Endothelial cell of umbilical vein (primary cell): ENCODE results near the gene KCNE2. TPM values are rescaled to one million over a fixed set of nuclear protein-coding genes. Genes with fewer than 3 reads are reported as not detected.

ENCODE experiments used
- BruUV-seq: library from RNA; stranded (reverse); fragments of 400-500 nt; replicated peaks from 2 replicates; lab custom pipeline; 2021; lab: Mats Ljungman, UMichigan
- CTCF ChIA-PET: fragments of 300-600, 350-600 bp; sonication (Branson Sonifier 250); formaldehyde crosslinking; loops from one replicate; lab custom pipeline; 2021; ENCODE audit warnings: antibody characterized with exemption, inconsistent platforms; lab: Charles Lee
- POLR2A ChIA-PET: fragments of 300-600, 350-600 bp; sonication (Branson Sonifier 250); formaldehyde crosslinking; loops from one replicate; lab custom pipeline; 2021; ENCODE audit warnings: antibody characterized with exemption, inconsistent platforms; lab: Charles Lee
- DNase-seq: peaks from one replicate; pipeline ENCODE4 v3.0.0-alpha.2; 2011; ENCODE audit warnings: low read depth, low spot score
- FAIRE-seq: peaks from 2 replicates; lab custom pipeline; 2011; peaks lifted over from hg19 to GRCh38; lab: Jason Lieb, UNC
- H2AFZ ChIP-seq: 2 replicates; pipeline ENCODE4 v1.6.0; 2012; ENCODE audit warnings: low read depth, low read length, control low read depth, inconsistent platforms
- H3K27ac ChIP-seq: 2 replicates; pipeline ENCODE4 v1.5.1; 2011; ENCODE audit warnings: low read depth, mild to moderate bottlenecking, control low read depth, low read length, moderate library complexity; ENCODE audit not compliant: insufficient read depth
- H3K27me3 ChIP-seq, 2 experiments: 2 replicates each; pipeline versions ENCODE4 v1.6.0 to v1.6.1; 2011; ENCODE audit warnings: low read length in 2 of 2, mixed read lengths in 1 of 2; ENCODE audit not compliant: control insufficient read depth in 2 of 2, insufficient read depth in 2 of 2
- H3K36me3 ChIP-seq, 2 experiments: 2 replicates in 1 of 2; 3 replicates in 1 of 2; pipeline ENCODE4 v1.5.1; 2011; ENCODE audit warnings: low read length in 2 of 2, mild to moderate bottlenecking in 1 of 2, moderate library complexity in 1 of 2; ENCODE audit not compliant: control insufficient read depth in 2 of 2, insufficient read depth in 2 of 2; ENCODE audit errors: extremely low read depth in 1 of 2
- H3K4me1 ChIP-seq: 3 replicates; pipeline ENCODE4 v1.5.1; 2011; ENCODE audit warnings: mild to moderate bottlenecking, low read length; ENCODE audit not compliant: control insufficient read depth, insufficient read depth; ENCODE audit errors: extremely low read depth
- H3K4me2 ChIP-seq: 2 replicates; pipeline ENCODE4 v1.6.1; 2011; ENCODE audit warnings: low read length, control low read depth, mixed read lengths; ENCODE audit not compliant: insufficient read depth
- H3K4me3 ChIP-seq, 3 experiments: fragments of 200-600 bp in 1 of 3; sonication (generic), shearing (Covaris generic) in 1 of 3; replicated peaks in 1 of 3; 2 replicates each; pipeline ENCODE4 v1.5.1; 2011 to 2016; ENCODE audit warnings: control low read depth in 3 of 3, low read length in 3 of 3, mild to moderate bottlenecking in 2 of 3, inconsistent platforms in 1 of 3, low read depth in 1 of 3, moderate library complexity in 1 of 3; ENCODE audit not compliant: insufficient read depth in 1 of 3
- H3K79me2 ChIP-seq: 2 replicates; pipeline ENCODE4 v1.6.0; 2012; ENCODE audit warnings: low read length, inconsistent platforms; ENCODE audit not compliant: control insufficient read depth, insufficient read depth
- H3K9ac ChIP-seq: replicated peaks from 2 replicates; pipeline ENCODE3; 2011; ENCODE audit warnings: low read length, control low read depth; ENCODE audit not compliant: insufficient read depth; ENCODE audit errors: extremely low read depth
- H3K9me1 ChIP-seq: replicated peaks from 3 replicates; pipeline ENCODE4 v1.6.0; 2011; ENCODE audit warnings: mild to moderate bottlenecking, low read length; ENCODE audit not compliant: control insufficient read depth, insufficient read depth; ENCODE audit errors: extremely low read depth
- H3K9me3 ChIP-seq: replicated peaks from 2 replicates; pipeline ENCODE4 v1.5.1; 2012; ENCODE audit warnings: low read length, inconsistent platforms; ENCODE audit not compliant: control insufficient read depth, insufficient read depth
- H4K20me1 ChIP-seq: replicated peaks from 2 replicates; pipeline ENCODE3; 2011; ENCODE audit warnings: mild to moderate bottlenecking, low read length; ENCODE audit not compliant: control insufficient read depth, insufficient read depth; ENCODE audit errors: extremely low read depth
- EZH2 ChIP-seq: IDR thresholded peaks from 2 replicates; pipeline ENCODE4 v1.6.1; 2012; ENCODE audit warnings: borderline replicate concordance, low read depth, mild to moderate bottlenecking, moderate library complexity, low read length, inconsistent platforms; ENCODE audit not compliant: severe bottlenecking
- FOS ChIP-seq: IDR thresholded peaks from 2 replicates; pipeline ENCODE4 v1.6.1; 2011; ENCODE audit warnings: mild to moderate bottlenecking, low read length, moderate library complexity, borderline replicate concordance; ENCODE audit not compliant: insufficient read depth
- GATA2 ChIP-seq: IDR thresholded peaks from 2 replicates; pipeline ENCODE4 v1.7.0; 2011; ENCODE audit warnings: low read depth, mild to moderate bottlenecking, moderate library complexity, mixed read lengths, low read length; ENCODE audit not compliant: insufficient read length, insufficient read depth
- JUN ChIP-seq: IDR thresholded peaks from 2 replicates; pipeline ENCODE4 v1.6.1; 2011; ENCODE audit warnings: borderline replicate concordance, low read depth; ENCODE audit not compliant: insufficient read length, insufficient read depth
- MYC ChIP-seq: IDR thresholded peaks from one replicate; pipeline ENCODE4 v1.6.1; 2011; ENCODE audit warnings: mild to moderate bottlenecking, low read depth, low read length
- POLR2A ChIP-seq: IDR thresholded peaks from 2 replicates; pipeline ENCODE4 v1.6.1; 2012; ENCODE audit warnings: low read depth, mild to moderate bottlenecking, control low read depth, low read length
- POLR2AphosphoS5 ChIP-seq: IDR thresholded peaks from 2 replicates; pipeline ENCODE4 v1.6.1; 2012; ENCODE audit warnings: low read depth, mild to moderate bottlenecking, control low read depth, low read length, moderate library complexity; ENCODE audit not compliant: insufficient read depth
- dilution Hi-C: fragments of 300-500 bp; cut with MboI; formaldehyde crosslinking; loops from one replicate; pipeline ENCODE4 v1.15.0; 2019; ENCODE audit warnings: low sequenced_read_pairs; ENCODE audit not compliant: extremely low pct_ligation_motif_present
- intact Hi-C: fragments of 100-400 bp; cut with micrococcal nuclease; formaldehyde crosslinking; loops from one replicate; pipeline ENCODE4 v1.10.0; 2022
- polyA plus RNA-seq, 4 experiments: library from polyadenylated mRNA; depleted of rRNA in 3 of 4; stranded (reverse) in 3 of 4; unstranded in 1 of 4; fragments of >200 nt; gene quantifications; 2 replicates each; pipeline versions ENCODE4 v1.2.1 to v1.2.3, GENCODE V29; 2011 to 2012; ENCODE audit warnings: missing spikeins in 1 of 4
- total RNA-seq: library from RNA; stranded (reverse); gene quantifications from 2 replicates; pipeline ENCODE4 v1.2.3, GENCODE V29; 2021
- TF ChIP-seq, protein P1 (sequence below): IDR thresholded peaks from 2 replicates; pipeline ENCODE4 v1.6.1; 2011; ENCODE audit not compliant: insufficient read depth, insufficient read length
- TF ChIP-seq, protein P2 (sequence below), 2 donors: IDR thresholded peaks; 1 replicate in 1 of 2; 2 replicates in 1 of 2; pipeline ENCODE4 v1.5.1; 2011; ENCODE audit warnings: low read length in 2 of 2, mild to moderate bottlenecking in 2 of 2, moderate library complexity in 2 of 2, control low read depth in 1 of 2, inconsistent platforms in 1 of 2, low read depth in 1 of 2; ENCODE audit not compliant: insufficient read depth in 1 of 2; ENCODE audit errors: extremely low read depth in 1 of 2

KCNE2 gene
- total and polyA plus RNA-seq, 2 donors (not counting 3 experiments of a cell fraction or from before 2014, with no cell fraction given) = not detected

DNA sequence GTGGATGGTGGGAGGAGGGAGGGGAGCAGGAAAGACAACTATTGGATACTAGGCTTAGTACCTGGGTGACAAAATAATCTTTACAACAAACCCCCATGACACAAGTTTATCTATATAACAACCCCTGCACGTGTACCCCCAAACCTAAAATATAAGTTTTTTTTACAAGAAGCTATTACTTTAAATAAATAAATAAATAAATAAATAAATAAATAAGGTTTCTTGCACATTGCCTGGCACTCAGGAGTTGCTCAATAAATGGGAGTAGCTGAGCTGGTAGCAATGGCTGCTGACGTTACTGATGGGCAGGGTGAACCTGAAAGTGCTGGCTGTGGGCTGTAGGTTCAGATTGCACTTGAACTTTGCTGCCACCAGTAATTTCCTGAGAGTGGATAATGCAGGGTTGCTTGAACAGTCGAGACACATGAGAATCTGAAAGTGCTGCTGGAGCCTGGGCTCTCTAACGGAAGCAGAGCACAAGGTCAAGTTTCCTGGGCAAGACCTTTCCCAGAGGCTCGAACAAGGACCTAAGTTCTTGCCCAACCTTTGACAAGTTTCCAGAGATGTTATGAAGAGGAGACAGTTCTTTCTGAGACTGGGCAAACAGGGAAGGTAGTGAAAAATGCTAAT is 14.8 kb upstream of the KCNE2 start:
- H3K27ac ChIP-seq = no peak overlapping the region
- H3K9me3 ChIP-seq = no peaks in the 10 kb centered on the region
- no peak overlapping the region for H3K9ac ChIP-seq
- H2AFZ ChIP-seq = no peak overlapping the region
- FAIRE-seq (no peak), DNase-seq (no peak)
- H3K79me2 ChIP-seq = no peaks in the 10 kb centered on the region
- TF ChIP-seq EZH2 = no peak
- TF ChIP-seq GATA2 = no peak
- TF ChIP-seq FOS = no peak
- TF ChIP-seq, protein P1, sequence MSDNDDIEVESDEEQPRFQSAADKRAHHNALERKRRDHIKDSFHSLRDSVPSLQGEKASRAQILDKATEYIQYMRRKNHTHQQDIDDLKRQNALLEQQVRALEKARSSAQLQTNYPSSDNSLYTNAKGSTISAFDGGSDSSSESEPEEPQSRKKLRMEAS = no peak
- TF ChIP-seq POLR2A = no peak
- TF ChIP-seq POLR2AphosphoS5 = no peak
- TF ChIP-seq JUN = no peak
- no peak for TF ChIP-seq MYC
- TF ChIP-seq, protein P2, sequence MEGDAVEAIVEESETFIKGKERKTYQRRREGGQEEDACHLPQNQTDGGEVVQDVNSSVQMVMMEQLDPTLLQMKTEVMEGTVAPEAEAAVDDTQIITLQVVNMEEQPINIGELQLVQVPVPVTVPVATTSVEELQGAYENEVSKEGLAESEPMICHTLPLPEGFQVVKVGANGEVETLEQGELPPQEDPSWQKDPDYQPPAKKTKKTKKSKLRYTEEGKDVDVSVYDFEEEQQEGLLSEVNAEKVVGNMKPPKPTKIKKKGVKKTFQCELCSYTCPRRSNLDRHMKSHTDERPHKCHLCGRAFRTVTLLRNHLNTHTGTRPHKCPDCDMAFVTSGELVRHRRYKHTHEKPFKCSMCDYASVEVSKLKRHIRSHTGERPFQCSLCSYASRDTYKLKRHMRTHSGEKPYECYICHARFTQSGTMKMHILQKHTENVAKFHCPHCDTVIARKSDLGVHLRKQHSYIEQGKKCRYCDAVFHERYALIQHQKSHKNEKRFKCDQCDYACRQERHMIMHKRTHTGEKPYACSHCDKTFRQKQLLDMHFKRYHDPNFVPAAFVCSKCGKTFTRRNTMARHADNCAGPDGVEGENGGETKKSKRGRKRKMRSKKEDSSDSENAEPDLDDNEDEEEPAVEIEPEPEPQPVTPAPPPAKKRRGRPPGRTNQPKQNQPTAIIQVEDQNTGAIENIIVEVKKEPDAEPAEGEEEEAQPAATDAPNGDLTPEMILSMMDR (IDR thresholded peaks at IDR 0.05; ENCODE audit: extremely low read depth in 1 of 2, insufficient read depth in 1 of 2, low read depth in 1 of 2, low read length in 2 of 2) = no peak
- H3K27me3 ChIP-seq = peaks cover 10 to 12% of the 10 kb centered on the region in 2 experiments
- no TSS peak for BruUV-seq
- ChIA-PET CTCF (interaction anchor here (0.5 to 22.9 kb wide), 12 partner anchors 10 to 445 kb away, joined by 3 to 867 read pairs (median 9); no protein-coding TSS in a partner anchor), POLR2A (no interaction called here)
- no peak overlapping the region for H3K4me3 ChIP-seq
- no peak overlapping the region for H3K4me2 ChIP-seq
- H3K36me3 ChIP-seq = no peaks in the 10 kb centered on the region
- H3K9me1 ChIP-seq = no peaks in the 10 kb centered on the region
- H3K4me1 ChIP-seq = no peaks in the 10 kb centered on the region
- no peaks in the 10 kb centered on the region for H4K20me1 ChIP-seq
- dilution Hi-C loops (no loop called here), intact Hi-C loops (loop anchor here (1.0 kb wide), 1 partner anchor 425 kb away; no protein-coding TSS in a partner anchor)
